Retinal pigment epithelial cell (primary cell): ENCODE results near the gene DISP3.
"Not testable (repeated sequence)": the region's sequence is repeated elsewhere in the genome, so short reads cannot be mapped to it uniquely, and the experiment has no call there.

Experiments used
- DNase-seq: peaks from one replicate; pipeline ENCODE4 v3.0.0-alpha.2; 2010; ENCODE audit warnings: low read depth
- H3K4me3 ChIP-seq: 2 replicates; pipeline ENCODE4 v1.5.1; 2011; ENCODE audit warnings: mild to moderate bottlenecking, low read length, control low read depth, moderate library complexity
- CTCF ChIP-seq: conservative IDR thresholded peaks from 2 replicates; pipeline ENCODE4 v1.5.1; 2011; ENCODE audit warnings: low read depth, low read length, control low read depth, inconsistent platforms

The DISP3 gene

GRCh38 chr1:11579506-11579905 is 100.6 kb downstream of the DISP3 start:
- H3K4me3 ChIP-seq, result no peak overlapping the region
- no peak for TF ChIP-seq CTCF
- DNase-seq, result no peak

- not testable (repeated sequence) for DNase-seq, H3K4me3 ChIP-seq
Measured at GRCh38 chr1:11580049-11580448, 101.1 kb downstream of the DISP3 start.

- TF ChIP-seq CTCF, result no peak
- no peak for DNase-seq
- no peak overlapping the region for H3K4me3 ChIP-seq
Measured at GRCh38 chr1:11581445-11581991, 102.6 kb downstream of the DISP3 start.

GRCh38 chr1:11585389-11585788 is 106.4 kb downstream of the DISP3 start:
- TF ChIP-seq CTCF, result no peak
- no peak overlapping the region for H3K4me3 ChIP-seq
- no peak for DNase-seq
